T-cell (primary cell): Measurements from ENCODE around the gene EEIG2. TPM values are rescaled to one million over a fixed set of nuclear protein-coding genes. Genes with fewer than 3 reads are reported as not detected.
"Not testable (repeated sequence)": the region's sequence is repeated elsewhere in the genome, so short reads cannot be mapped to it uniquely, and the experiment has no call there.

Source experiments
- ATAC-seq, 4 experiments: fragments of 200-7000 bp in 3 of 4; fragments of 150-1000 bp in 1 of 4; cut with Tn5 transposase; replicated peaks in 1 of 4; 1 replicate in 3 of 4; 2 replicates in 1 of 4; pipeline ENCODE4 v1.10.0; 2021; ENCODE audit warnings: moderate library complexity in 3 of 4, mild to moderate bottlenecking in 2 of 4, moderate number of reproducible peaks in 1 of 4
- CTCF ChIA-PET, 2 donors: fragments of 300-600 bp; sonication (Branson Sonifier 250); formaldehyde crosslinking; loops; one replicate each; lab custom pipeline; 2022; ENCODE audit warnings: antibody characterized with exemption in 2 of 2; lab: Charles Lee
- POLR2A ChIA-PET, 2 donors: fragments of 300-600 bp; sonication (Branson Sonifier 250); formaldehyde crosslinking; loops; one replicate each; lab custom pipeline; 2022; ENCODE audit warnings: antibody characterized with exemption in 2 of 2; lab: Charles Lee
- DNase-seq, 35 experiments: peaks; one replicate each; pipeline versions ENCODE4 v3.0.0 to v3.0.0-alpha.2; 2013 to 2023
- H3K27ac ChIP-seq: one replicate; pipeline ENCODE4 v1.5.1; 2013; ENCODE audit warnings: low read length
- H3K27me3 ChIP-seq, 2 experiments: replicated peaks in 1 of 2; 1 replicate in 1 of 2; 2 replicates in 1 of 2; pipeline versions ENCODE4 v1.6.1 to v1.7.0; 2013; ENCODE audit warnings: low read length in 1 of 2, mixed read lengths in 1 of 2; ENCODE audit not compliant: control insufficient read depth in 2 of 2, insufficient read depth in 2 of 2; ENCODE audit errors: extremely low read depth in 1 of 2
- H3K36me3 ChIP-seq, 2 donors: 1 replicate in 1 of 2; 2 replicates in 1 of 2; pipeline versions ENCODE4 v1.6.1 to v1.7.0; 2013; ENCODE audit warnings: low read length in 1 of 2; ENCODE audit not compliant: control insufficient read depth in 2 of 2, insufficient read depth in 1 of 2; ENCODE audit errors: extremely low read depth in 1 of 2
- H3K4me1 ChIP-seq, 2 experiments: 1 replicate in 1 of 2; 2 replicates in 1 of 2; pipeline versions ENCODE4 v1.6.1 to v1.7.0; 2013; ENCODE audit warnings: low read length in 2 of 2, mixed read lengths in 1 of 2; ENCODE audit not compliant: insufficient read depth in 2 of 2, control insufficient read depth in 1 of 2; ENCODE audit errors: extremely low read depth in 1 of 2
- H3K4me3 ChIP-seq, 2 donors: 1 replicate in 1 of 2; 2 replicates in 1 of 2; pipeline versions ENCODE4 v1.5.1 to v1.7.0; 2013; ENCODE audit warnings: mild to moderate bottlenecking in 2 of 2, low read length in 1 of 2, moderate library complexity in 1 of 2; ENCODE audit not compliant: control insufficient read depth in 1 of 2; ENCODE audit errors: extremely low read depth in 1 of 2
- H3K9me3 ChIP-seq: 2 replicates; pipeline ENCODE4 v1.7.0; 2013
- H3K27ac Mint-ChIP-seq, 2 donors: one replicate each; pipeline ENCODE4 v1.8.0; 2020 to 2021; ENCODE audit warnings: mild to moderate bottlenecking in 2 of 2, mixed read lengths in 2 of 2
- H3K27me3 Mint-ChIP-seq, 2 donors: one replicate each; pipeline ENCODE4 v1.8.0; 2021 to 2022; ENCODE audit warnings: mixed read lengths in 2 of 2
- H3K36me3 Mint-ChIP-seq: one replicate; pipeline ENCODE4 v1.8.0; 2021; ENCODE audit warnings: mixed read lengths
- H3K4me1 Mint-ChIP-seq, 3 donors: one replicate each; pipeline ENCODE4 v1.8.0; 2020 to 2022; ENCODE audit warnings: mixed read lengths in 3 of 3, mild to moderate bottlenecking in 1 of 3
- H3K4me3 Mint-ChIP-seq, 3 donors: one replicate each; pipeline ENCODE4 v1.8.0; 2020 to 2022; ENCODE audit warnings: mild to moderate bottlenecking in 3 of 3, mixed read lengths in 3 of 3, moderate library complexity in 3 of 3
- H3K9me3 Mint-ChIP-seq, 3 donors: one replicate each; pipeline ENCODE4 v1.8.0; 2020 to 2022; ENCODE audit warnings: mixed read lengths in 3 of 3
- WGBS: methylation state at CpG from one replicate; pipeline ENCODE4 v1.1.5; 2013; ENCODE audit warnings: missing lambda C conversion rate; ENCODE audit not compliant: insufficient coverage; 5-methylcytosine and 5-hydroxymethylcytosine counted together
- total RNA-seq, 35 experiments: library from RNA in 6 of 35; stranded (reverse) in 6 of 35; fragments of 120-200 nt in 1 of 35; gene quantifications; one replicate each; pipeline versions ENCODE4 v1.2.1 to v1.2.4 and lab custom pipeline; 2013 to 2026

Gene EEIG2
- total RNA-seq, 5 donors from 2014 or later (not counting 1 experiment from before 2014, with no cell fraction given) = 6.7 to 16.2 (median 14.4) TPM

DNA sequence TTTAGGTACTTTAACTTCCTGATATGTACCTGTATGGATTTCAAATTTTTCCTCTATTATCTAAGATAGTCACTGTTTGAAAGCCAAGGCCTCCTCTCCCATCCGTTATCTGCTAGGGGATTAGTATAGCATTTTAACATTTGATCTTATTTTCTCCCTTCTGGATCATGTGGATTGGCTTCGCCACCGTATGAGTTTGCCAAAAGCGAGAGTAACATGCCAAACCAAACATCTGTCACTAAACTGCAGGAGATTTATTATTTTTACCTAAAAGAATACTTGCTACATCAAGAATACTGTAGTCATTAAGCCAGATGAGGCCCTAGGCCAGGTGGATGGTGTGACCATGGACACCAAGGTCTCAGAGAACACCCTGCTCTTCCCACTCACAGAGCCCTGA lies 28.5 kb upstream of the EEIG2 start:
- WGBS = 100% methylated on average over 3 of the region's 4 CpGs
- Mint-ChIP-seq H3K4me3 (no peak overlapping the region), H3K4me1 (no peaks in the 10 kb centered on the region), H3K27me3 (peaks cover 3 to 14% of the 10 kb centered on the region in 2 donors), H3K9me3 (no peaks in the 10 kb centered on the region), H3K27ac (no peak overlapping the region), H3K36me3 (no peaks in the 10 kb centered on the region)
- ChIA-PET CTCF (no interaction called here), POLR2A (no interaction called here)
- Histone ChIP-seq H3K9me3 (no peaks in the 10 kb centered on the region), H3K36me3 (no peaks in the 10 kb centered on the region), H3K27me3 (peaks cover 0 to 2% of the 10 kb centered on the region in 2 experiments), H3K27ac (no peak overlapping the region), H3K4me3 (no peak overlapping the region), H3K4me1 (no peaks in the 10 kb centered on the region)
- no peak for DNase-seq
- ATAC-seq = no peak

DNA sequence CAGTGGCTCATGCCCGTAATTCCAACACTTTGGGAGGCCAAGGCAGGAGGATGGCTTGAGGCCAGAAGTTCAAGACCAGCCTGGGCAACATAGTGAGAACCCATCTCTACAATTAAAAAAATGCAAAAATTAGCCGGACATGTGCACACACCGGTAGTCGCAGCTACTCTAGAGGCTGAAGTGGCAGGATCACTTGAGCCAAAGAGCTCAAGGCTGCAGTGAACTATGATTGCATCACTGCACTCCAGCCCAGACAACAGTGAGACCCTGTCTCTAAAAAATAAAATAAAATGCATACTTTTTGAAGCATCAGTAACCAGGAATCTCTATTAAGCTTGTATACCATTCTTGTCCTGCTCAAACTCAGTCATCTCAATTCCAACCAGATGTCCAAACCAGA lies 27.2 kb upstream of the EEIG2 start:
- CTCF ChIA-PET = interaction anchor here in 1 of 2 donors (0.8 kb wide), 1 partner anchor 27 kb away, joined by 3 read pairs; the partner anchor contains the start of gene EEIG2
- Mint-ChIP-seq H3K4me3 (no peak overlapping the region), H3K27ac (no peak overlapping the region), H3K36me3 (no peaks in the 10 kb centered on the region), H3K4me1 (no peaks in the 10 kb centered on the region), H3K9me3 (no peaks in the 10 kb centered on the region), H3K27me3 (peaks cover 2 to 9% of the 10 kb centered on the region in 2 donors)
- 93% methylated on average over 3 of the region's 4 CpGs for WGBS
- no peaks in the 10 kb centered on the region for H3K36me3 ChIP-seq
- H3K4me1 ChIP-seq = no peaks in the 10 kb centered on the region
- H3K9me3 ChIP-seq = no peaks in the 10 kb centered on the region
- POLR2A ChIA-PET = interaction anchor here in 1 of 2 donors (0.7 to 1.1 kb wide), 2 partner anchors 28 to 152 kb away, joined by 4 read pairs; no protein-coding TSS in a partner anchor
- no peak overlapping the region for H3K27ac ChIP-seq
- ATAC-seq (no peak), DNase-seq (no peak)
- no peak overlapping the region for H3K4me3 ChIP-seq
- no peaks in the 10 kb centered on the region for H3K27me3 ChIP-seq

DNA sequence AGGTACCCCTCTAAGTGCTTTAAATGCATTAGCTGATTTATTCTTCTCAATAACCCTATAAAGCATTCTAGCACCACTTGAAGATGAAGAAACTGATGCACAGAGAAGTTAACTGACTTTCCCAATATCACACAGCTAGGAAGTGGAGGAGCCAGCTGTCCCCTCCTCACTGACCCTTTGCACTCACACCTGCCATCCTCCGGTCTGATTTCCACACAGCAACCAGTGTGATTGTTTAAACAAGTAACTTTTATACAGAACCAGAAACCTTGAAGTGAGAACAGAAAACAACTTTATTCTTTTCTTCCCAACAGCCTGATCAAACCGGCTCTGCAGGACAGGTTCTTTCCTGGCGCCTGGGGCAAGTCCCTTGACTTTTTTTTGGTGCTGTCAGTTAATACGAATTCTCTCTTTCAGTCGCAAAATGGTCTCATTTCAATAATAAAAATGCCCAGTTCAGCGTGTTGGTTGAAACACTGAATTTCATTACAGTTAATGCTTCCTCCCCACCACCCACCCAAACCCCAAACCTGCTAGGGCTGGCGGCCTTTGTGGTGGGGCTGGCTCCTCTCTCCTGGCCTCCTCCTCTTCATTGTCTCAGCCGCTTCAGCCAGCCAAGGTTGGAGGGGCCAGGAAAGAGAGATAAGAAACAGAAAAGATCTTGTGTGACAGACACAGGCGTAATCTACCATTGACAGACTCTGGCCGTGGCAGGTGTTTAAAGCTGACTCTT lies 26.4 kb upstream of the EEIG2 start:
- Mint-ChIP-seq H3K4me1 (no peaks in the 10 kb centered on the region), H3K27me3 (peaks cover 7 to 11% of the 10 kb centered on the region in 2 donors), H3K9me3 (peaks cover 0 to 2% (median 0%) of the 10 kb centered on the region in 3 donors), H3K36me3 (no peaks in the 10 kb centered on the region), H3K4me3 (no peak overlapping the region), H3K27ac (no peak overlapping the region)
- POLR2A ChIA-PET = interaction anchor here in 1 of 2 donors (1.1 kb wide), 1 partner anchor 27 kb away, joined by 4 read pairs; no protein-coding TSS in a partner anchor
- 32% methylated on average over 6 of the region's 10 CpGs for WGBS
- CTCF ChIA-PET = interaction anchor here in 1 of 2 donors (0.7 to 0.8 kb wide), 2 partner anchors 21 to 27 kb away, joined by 3 to 4 read pairs; partner anchors contain the start of gene EEIG2
- ATAC-seq = no peak
- no peaks in the 10 kb centered on the region for H3K9me3 ChIP-seq
- no peaks in the 10 kb centered on the region for H3K27me3 ChIP-seq
- H3K36me3 ChIP-seq = no peaks in the 10 kb centered on the region
- H3K27ac ChIP-seq = no peak overlapping the region
- H3K4me1 ChIP-seq = no peaks in the 10 kb centered on the region
- no peak for DNase-seq
- H3K4me3 ChIP-seq = no peak overlapping the region

DNA sequence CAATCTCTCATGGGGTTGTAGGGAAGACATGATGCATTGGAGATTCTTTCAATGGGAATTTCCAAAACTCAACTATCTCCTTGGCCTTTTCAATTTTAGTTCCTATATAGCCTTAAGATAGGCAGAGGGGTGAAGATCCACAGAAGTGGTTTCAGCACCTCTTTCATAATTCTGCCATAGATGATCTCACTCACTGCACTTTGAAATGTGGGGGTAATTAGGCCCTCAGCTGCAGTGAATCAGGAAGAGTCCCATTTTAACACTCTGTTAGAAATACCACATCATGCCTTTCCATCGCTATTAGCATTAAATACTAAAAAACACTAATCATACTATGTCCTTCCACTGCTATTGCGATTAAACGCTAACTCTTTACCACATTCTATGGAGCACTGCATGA lies 25.1 kb upstream of the EEIG2 start:
- Mint-ChIP-seq H3K36me3 (no peaks in the 10 kb centered on the region), H3K27me3 (peaks cover 11 to 14% of the 10 kb centered on the region in 2 donors), H3K4me1 (no peaks in the 10 kb centered on the region), H3K9me3 (peaks cover 0 to 2% (median 0%) of the 10 kb centered on the region in 3 donors), H3K27ac (no peak overlapping the region), H3K4me3 (no peak overlapping the region)
- POLR2A ChIA-PET = no interaction called here
- ATAC-seq (no peak), DNase-seq (no peak)
- H3K9me3 ChIP-seq = no peaks in the 10 kb centered on the region
- CTCF ChIA-PET = no interaction called here
- no peaks in the 10 kb centered on the region for H3K27me3 ChIP-seq
- H3K4me1 ChIP-seq = no peaks in the 10 kb centered on the region
- no peak overlapping the region for H3K4me3 ChIP-seq
- H3K27ac ChIP-seq = no peak overlapping the region
- no peaks in the 10 kb centered on the region for H3K36me3 ChIP-seq
- 94% methylated on average over 3 of the region's 3 CpGs for WGBS

DNA sequence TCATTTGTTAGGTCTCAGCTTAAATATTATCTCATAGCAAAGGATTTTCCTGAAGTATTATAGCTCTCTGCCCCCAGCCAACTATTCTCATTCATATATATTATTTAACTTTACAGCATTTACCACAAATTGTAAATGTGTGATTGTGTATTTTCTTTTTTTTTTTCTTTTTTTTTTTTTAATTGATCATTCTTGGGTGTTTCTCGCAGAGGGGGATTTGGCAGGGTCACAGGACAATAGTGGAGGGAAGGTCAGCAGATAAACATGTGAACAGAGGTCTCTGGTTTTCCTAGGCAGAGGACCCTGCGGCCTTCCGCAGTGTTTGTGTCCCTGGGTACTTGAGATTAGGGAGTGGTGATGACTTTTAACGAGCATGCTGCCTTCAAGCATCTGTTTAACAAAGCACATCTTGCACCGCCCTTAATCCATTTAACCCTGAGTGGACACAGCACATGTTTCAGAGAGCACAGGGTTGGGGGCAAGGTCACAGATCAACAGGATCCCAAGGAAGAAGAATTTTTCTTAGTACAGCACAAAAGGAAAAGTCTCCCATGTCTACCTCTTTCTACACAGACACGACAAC lies 24.5 kb upstream of the EEIG2 start:
- 100% methylated on average over 1 of the region's 6 CpGs for WGBS
- DNase-seq, CTCF ChIA-PET, H3K4me3 Mint-ChIP-seq, H3K27ac ChIP-seq, H3K27me3 ChIP-seq, H3K9me3 Mint-ChIP-seq, POLR2A ChIA-PET, H3K9me3 ChIP-seq, H3K4me3 ChIP-seq, H3K27ac Mint-ChIP-seq, H3K36me3 ChIP-seq, ATAC-seq, H3K4me1 ChIP-seq, H3K4me1 Mint-ChIP-seq, H3K36me3 Mint-ChIP-seq: not testable (repeated sequence)
- H3K27me3 Mint-ChIP-seq = peaks cover 11 to 14% of the 10 kb centered on the region in 2 donors

DNA sequence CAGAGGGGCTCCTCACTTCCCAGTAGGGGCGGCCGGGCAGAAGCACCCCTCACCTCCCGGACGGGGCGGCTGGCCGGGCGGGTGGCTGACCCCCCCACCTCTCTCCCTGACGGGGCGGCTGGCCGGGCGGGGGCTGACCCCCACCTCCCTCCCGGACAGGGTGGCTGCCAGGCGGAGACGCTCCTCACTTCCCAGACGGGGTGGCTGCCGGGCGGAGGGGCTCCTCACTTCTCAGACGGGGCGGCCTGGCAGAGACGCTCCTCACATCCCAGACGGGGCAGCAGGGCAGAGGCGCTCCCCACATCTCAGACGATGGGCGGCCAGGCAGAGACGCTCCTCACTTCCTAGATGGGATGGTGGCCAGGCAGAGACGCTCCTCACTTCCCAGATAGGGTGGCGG lies 23.9 kb upstream of the EEIG2 start:
- H3K4me3 Mint-ChIP-seq, H3K9me3 ChIP-seq, H3K27me3 ChIP-seq, H3K27ac ChIP-seq, DNase-seq, H3K4me1 Mint-ChIP-seq, ATAC-seq, H3K36me3 Mint-ChIP-seq, H3K9me3 Mint-ChIP-seq, H3K4me1 ChIP-seq, POLR2A ChIA-PET, H3K36me3 ChIP-seq, H3K4me3 ChIP-seq, CTCF ChIA-PET, H3K27ac Mint-ChIP-seq: not testable (repeated sequence)
- 100% methylated on average over 1 of the region's 27 CpGs for WGBS
- peaks cover 14 to 16% of the 10 kb centered on the region in 2 donors for H3K27me3 Mint-ChIP-seq
